Measurements from ENCODE around the gene HDAC9. TPM values are rescaled to one million over a fixed set of nuclear protein-coding genes. Genes with fewer than 3 reads are reported as not detected.
"Not testable (repeated sequence)": the region's sequence is repeated elsewhere in the genome, so short reads cannot be mapped to it uniquely, and the experiment has no call there.

Gene HDAC9
- total RNA-seq, 2 donors from 2014 or later: 1.5 to 4.0 TPM

GRCh38 chr7:19024261-19024660 lies 528.7 kb downstream of the HDAC9 start:
- H3K4me1 ChIP-seq (ENCODE audit: control insufficient read depth, insufficient read depth, low read length): peaks cover 5% of the 10 kb centered on the region
- no peaks in the 10 kb centered on the region for H3K27me3 ChIP-seq (ENCODE audit: control insufficient read depth, insufficient read depth, low read length, poor library complexity, severe bottlenecking)
- 93 to 94% methylated on average over 3 to 4 of the region's 4 CpGs for WGBS, 2 experiments (ENCODE audit: insufficient coverage in 1 of 2, insufficient read length in 1 of 2)
- no peak overlapping the region for H3K9ac ChIP-seq (ENCODE audit: extremely low read depth, low read length, poor library complexity, severe bottlenecking)
- H3K9me3 ChIP-seq (ENCODE audit: control insufficient read depth, low read length): no peaks in the 10 kb centered on the region
- Mint-ChIP-seq H3K4me1 (no peaks in the 10 kb centered on the region), H3K27ac (no peak overlapping the region), H3K9me3 (peaks cover 4% of the 10 kb centered on the region), H3K36me3 (ENCODE audit: low read depth) (no peaks in the 10 kb centered on the region), H3K27me3 (ENCODE audit: insufficient read depth) (no peaks in the 10 kb centered on the region), H3K4me3 (no peak overlapping the region)
- TF ChIP-seq CTCF (conservative IDR thresholded peaks at IDR 0.05): no peak
- H3K27ac ChIP-seq (ENCODE audit: low read depth, low read length): no peak overlapping the region
- no peak for DNase-seq
- no peak overlapping the region for H3K4me3 ChIP-seq (ENCODE audit: low read length)
- H3K36me3 ChIP-seq (ENCODE audit: control insufficient read depth, insufficient read depth, low read length): no peaks in the 10 kb centered on the region

- TF ChIP-seq CTCF (conservative IDR thresholded peaks at IDR 0.05): no peak
Observed at GRCh38 chr7:19026888-19027287, 531.3 kb downstream of the HDAC9 start.

GRCh38 chr7:19030281-19030680 lies 534.7 kb downstream of the HDAC9 start:
- Histone ChIP-seq H3K4me1 (ENCODE audit: control insufficient read depth, insufficient read depth, low read length) (no peaks in the 10 kb centered on the region), H3K27me3 (ENCODE audit: control insufficient read depth, insufficient read depth, low read length, poor library complexity, severe bottlenecking) (no peaks in the 10 kb centered on the region), H3K36me3 (ENCODE audit: control insufficient read depth, insufficient read depth, low read length) (no peaks in the 10 kb centered on the region), H3K9me3 (ENCODE audit: control insufficient read depth, low read length) (no peaks in the 10 kb centered on the region), H3K4me3 (ENCODE audit: low read length) (no peak overlapping the region), H3K27ac (ENCODE audit: low read depth, low read length) (no peak overlapping the region), H3K9ac (ENCODE audit: extremely low read depth, low read length, poor library complexity, severe bottlenecking) (no peak overlapping the region)
- DNase-seq: no peak
- H3K4me3 Mint-ChIP-seq: no peak overlapping the region
- no peak overlapping the region for H3K27ac Mint-ChIP-seq
- H3K9me3 Mint-ChIP-seq: peaks cover 23% of the 10 kb centered on the region
- H3K27me3 Mint-ChIP-seq (ENCODE audit: insufficient read depth): no peaks in the 10 kb centered on the region
- no peaks in the 10 kb centered on the region for H3K4me1 Mint-ChIP-seq
- no peaks in the 10 kb centered on the region for H3K36me3 Mint-ChIP-seq (ENCODE audit: low read depth)
- no peak for TF ChIP-seq CTCF (conservative IDR thresholded peaks at IDR 0.05)
- WGBS, 2 experiments (ENCODE audit: insufficient coverage in 1 of 2, insufficient read length in 1 of 2): 86% methylated on average over 1 of the region's 2 CpGs; no CpG with 5 or more reads in 1 of the 2 experiments

More at GRCh38 chr7:19026888-19027287, 531.3 kb downstream of the HDAC9 start:
- H3K27me3 ChIP-seq (ENCODE audit: control insufficient read depth, insufficient read depth, low read length, poor library complexity, severe bottlenecking): no peaks in the 10 kb centered on the region
- Mint-ChIP-seq H3K27ac (no peak overlapping the region), H3K27me3 (ENCODE audit: insufficient read depth) (no peaks in the 10 kb centered on the region), H3K9me3 (peaks cover 4% of the 10 kb centered on the region), H3K36me3 (ENCODE audit: low read depth) (no peaks in the 10 kb centered on the region), H3K4me3 (no peak overlapping the region), H3K4me1 (no peaks in the 10 kb centered on the region)
- no peak overlapping the region for H3K9ac ChIP-seq (ENCODE audit: extremely low read depth, low read length, poor library complexity, severe bottlenecking)
- 86% methylated on average over 1 of the region's 1 CpG; no CpG with 5 or more reads in 1 of the 2 experiments for WGBS, 2 experiments (ENCODE audit: insufficient coverage in 1 of 2, insufficient read length in 1 of 2)
- H3K9me3 ChIP-seq (ENCODE audit: control insufficient read depth, low read length): no peaks in the 10 kb centered on the region
- no peak for DNase-seq
- no peak overlapping the region for H3K4me3 ChIP-seq (ENCODE audit: low read length)
- H3K27ac ChIP-seq (ENCODE audit: low read depth, low read length): no peak overlapping the region
- H3K4me1 ChIP-seq (ENCODE audit: control insufficient read depth, insufficient read depth, low read length): peaks cover 5% of the 10 kb centered on the region
- no peaks in the 10 kb centered on the region for H3K36me3 ChIP-seq (ENCODE audit: control insufficient read depth, insufficient read depth, low read length)

DNA sequence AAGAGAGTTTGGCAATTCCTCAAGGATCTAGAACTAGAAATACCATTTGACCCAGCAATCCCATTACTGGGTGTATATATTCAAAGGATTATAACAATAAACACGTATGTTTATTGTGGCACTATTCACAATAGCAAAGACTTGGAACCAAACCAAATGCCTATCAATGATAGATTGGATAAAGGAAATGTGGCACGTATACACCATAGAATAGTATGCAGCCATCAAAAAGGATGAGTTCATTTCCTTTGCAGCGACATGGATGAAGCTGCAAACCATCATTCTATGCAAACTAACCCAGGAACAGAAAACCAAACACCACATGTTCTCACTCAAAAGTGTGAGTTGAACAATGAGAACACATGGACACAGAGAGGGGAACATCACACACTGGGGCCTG lies 537.4 kb downstream of the HDAC9 start:
- not testable (repeated sequence) for H3K4me1 Mint-ChIP-seq; H3K27ac ChIP-seq (ENCODE audit: low read depth, low read length)

More for the DNA sequence above, 537.4 kb downstream of the HDAC9 start:
- H3K36me3 Mint-ChIP-seq (ENCODE audit: low read depth); H3K27me3 ChIP-seq (ENCODE audit: control insufficient read depth, insufficient read depth, low read length, poor library complexity, severe bottlenecking); H3K9me3 ChIP-seq (ENCODE audit: control insufficient read depth, low read length); H3K27ac Mint-ChIP-seq; DNase-seq; H3K36me3 ChIP-seq (ENCODE audit: control insufficient read depth, insufficient read depth, low read length); H3K27me3 Mint-ChIP-seq (ENCODE audit: insufficient read depth); H3K4me1 ChIP-seq (ENCODE audit: control insufficient read depth, insufficient read depth, low read length); H3K4me3 ChIP-seq (ENCODE audit: low read length); H3K9ac ChIP-seq (ENCODE audit: extremely low read depth, low read length, poor library complexity, severe bottlenecking); H3K4me3 Mint-ChIP-seq: not testable (repeated sequence)
- peaks cover 32% of the 10 kb centered on the region for H3K9me3 Mint-ChIP-seq
- WGBS, 2 experiments (ENCODE audit: insufficient coverage in 1 of 2, insufficient read length in 1 of 2): 80 to 83% methylated on average over 1 to 3 of the region's 3 CpGs
